ENCODE measurements around the gene UNK.

UNK gene

GRCh38 chr17:75784473-75785015, at the start of gene UNK:
UNK (plus strand) TSS chr17:75784806; CDS start chr17:75784881, 75 bp downstream.
- no peak for TF ChIP-seq GATA3 (IDR thresholded peaks at IDR 0.05; ENCODE audit: low read depth, low read length)
- TF ChIP-seq GATA2 (IDR thresholded peaks at IDR 0.05; ENCODE audit: low read depth, low read length) = no peak; the same call in 1 of the 2 replicates

DNA sequence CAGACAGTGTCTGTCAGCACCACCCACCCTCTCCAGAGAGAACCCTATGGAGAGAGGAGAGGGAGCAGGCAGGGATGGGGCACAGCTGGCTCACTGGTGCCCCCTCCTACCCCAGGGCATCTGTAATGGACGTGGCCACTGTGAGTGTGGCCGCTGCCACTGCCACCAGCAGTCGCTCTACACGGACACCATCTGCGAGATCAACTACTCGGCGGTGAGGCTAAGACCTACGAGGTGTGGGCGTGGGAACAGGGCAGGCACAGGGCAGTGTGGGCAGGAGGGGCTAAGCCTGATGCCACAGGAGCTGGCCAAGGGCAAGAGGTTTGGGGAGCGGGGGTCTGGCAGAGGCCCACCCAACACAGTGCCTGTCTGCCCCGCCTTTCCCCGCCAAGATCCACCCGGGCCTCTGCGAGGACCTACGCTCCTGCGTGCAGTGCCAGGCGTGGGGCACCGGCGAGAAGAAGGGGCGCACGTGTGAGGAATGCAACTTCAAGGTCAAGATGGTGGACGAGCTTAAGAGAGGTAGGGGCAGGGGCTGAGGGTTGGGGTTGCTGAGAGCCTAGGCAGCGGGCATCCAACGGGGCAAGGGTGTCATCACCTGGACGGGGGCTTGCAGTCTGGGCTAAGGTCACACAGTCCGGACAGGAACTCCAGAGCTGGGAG, 48.3 kb upstream of the UNK start:
- TF ChIP-seq GATA2 (IDR thresholded peaks at IDR 0.05; ENCODE audit: low read depth, low read length) (no peak), GATA3 (IDR thresholded peaks at IDR 0.05; ENCODE audit: low read depth, low read length) (no peak)

DNA sequence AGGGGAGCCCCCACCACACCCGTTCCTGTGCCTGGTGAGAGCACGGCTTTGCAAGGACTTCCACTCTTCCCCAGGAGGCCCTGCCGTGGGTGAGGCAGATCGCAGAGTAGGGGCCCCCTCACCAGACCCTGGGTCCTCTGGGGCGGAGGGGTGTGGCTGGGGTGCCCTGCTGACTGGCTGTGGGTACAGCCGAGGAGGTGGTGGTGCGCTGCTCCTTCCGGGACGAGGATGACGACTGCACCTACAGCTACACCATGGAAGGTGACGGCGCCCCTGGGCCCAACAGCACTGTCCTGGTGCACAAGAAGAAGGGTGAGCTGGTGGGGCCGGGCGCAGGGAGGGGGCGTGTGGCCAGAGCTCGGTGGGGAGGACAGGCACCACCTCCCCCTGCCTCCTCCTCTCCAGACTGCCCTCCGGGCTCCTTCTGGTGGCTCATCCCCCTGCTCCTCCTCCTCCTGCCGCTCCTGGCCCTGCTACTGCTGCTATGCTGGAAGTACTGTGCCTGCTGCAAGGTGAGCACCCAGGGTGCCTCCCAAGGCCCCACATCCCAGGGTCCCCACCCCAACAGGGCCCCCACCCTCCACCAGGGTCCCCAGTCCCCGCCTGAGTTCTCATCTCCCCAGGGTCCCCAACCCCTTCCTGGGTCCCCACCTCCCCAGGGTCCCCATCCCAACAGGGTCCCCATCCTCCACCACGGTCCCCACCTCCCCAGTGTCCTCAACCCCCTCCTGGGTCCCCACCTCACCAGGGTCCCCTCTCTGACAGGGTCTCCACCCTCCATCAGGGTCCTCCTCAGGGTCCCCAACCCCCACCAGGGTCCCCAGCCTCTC, 47.3 kb upstream of the UNK start:
- TF ChIP-seq GATA2 (IDR thresholded peaks at IDR 0.05; ENCODE audit: low read depth, low read length) = no peak
- no peak for TF ChIP-seq GATA3 (IDR thresholded peaks at IDR 0.05; ENCODE audit: low read depth, low read length)

DNA sequence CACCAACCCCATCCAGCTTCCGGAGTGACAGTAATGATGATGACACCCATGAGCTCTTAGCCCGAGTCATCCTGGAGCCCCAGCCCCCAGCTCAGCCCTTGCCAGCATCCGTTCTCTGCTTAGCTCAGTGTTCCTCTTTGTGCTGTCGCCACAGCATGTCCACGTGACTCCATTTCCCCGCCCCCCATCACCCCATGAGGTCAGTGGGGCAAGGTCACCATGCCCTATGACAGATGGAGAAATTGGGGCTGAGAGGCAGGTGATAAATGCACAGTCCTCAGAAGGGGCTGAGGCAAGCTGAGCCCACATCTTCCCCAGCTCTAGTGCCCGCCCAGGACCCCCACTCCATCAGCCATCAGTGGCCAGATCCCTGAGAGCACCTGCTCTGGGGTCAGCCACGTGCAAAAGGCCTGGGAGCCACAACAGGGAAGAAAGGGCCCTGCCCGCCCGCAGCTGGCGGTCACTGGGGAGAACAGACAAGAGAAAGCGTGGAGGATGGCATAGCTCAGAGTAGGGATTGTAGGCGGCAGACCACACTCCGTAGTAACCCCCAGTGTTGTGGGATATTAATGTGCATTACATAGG, 46.3 kb upstream of the UNK start:
- TF ChIP-seq GATA3 (IDR thresholded peaks at IDR 0.05; ENCODE audit: low read depth, low read length) = no peak
- TF ChIP-seq GATA2 (IDR thresholded peaks at IDR 0.05; ENCODE audit: low read depth, low read length) = no peak

DNA sequence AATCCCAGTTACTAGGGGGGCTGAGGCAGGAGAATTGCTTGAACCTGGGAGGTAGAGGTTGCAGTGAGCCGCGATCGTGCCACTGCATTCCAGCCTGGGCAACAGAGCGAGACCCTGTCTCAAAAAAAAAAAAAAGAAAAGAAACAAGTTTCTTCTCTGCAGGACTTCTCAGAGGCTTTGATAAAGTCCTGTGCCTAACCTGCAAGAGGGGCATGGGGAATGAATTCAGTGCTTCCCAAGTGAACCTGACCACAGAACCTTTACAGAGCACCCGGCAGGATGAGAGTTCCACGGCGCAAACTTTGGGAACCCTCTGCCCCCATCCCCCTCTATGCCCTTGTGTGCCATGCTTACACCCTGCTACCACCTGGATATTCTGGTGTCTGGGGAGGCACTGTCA, 45.4 kb upstream of the UNK start:
- no peak for TF ChIP-seq GATA2 (IDR thresholded peaks at IDR 0.05; ENCODE audit: low read depth, low read length)
- no peak for TF ChIP-seq GATA3 (IDR thresholded peaks at IDR 0.05; ENCODE audit: low read depth, low read length)

DNA sequence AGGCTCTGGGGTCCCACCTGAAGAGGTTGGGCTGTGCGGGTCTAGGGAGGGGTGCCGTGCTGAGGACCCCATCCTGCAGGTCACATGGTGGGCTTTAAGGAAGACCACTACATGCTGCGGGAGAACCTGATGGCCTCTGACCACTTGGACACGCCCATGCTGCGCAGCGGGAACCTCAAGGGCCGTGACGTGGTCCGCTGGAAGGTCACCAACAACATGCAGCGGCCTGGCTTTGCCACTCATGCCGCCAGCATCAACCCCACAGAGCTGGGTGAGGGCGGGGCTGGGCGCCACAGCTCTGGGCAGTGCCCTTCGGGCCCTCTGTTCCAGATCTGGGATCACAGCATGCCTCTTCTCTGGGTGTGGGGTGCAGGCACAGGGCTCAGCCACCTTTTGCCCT, 44.8 kb upstream of the UNK start:
- no peak for TF ChIP-seq GATA2 (IDR thresholded peaks at IDR 0.05; ENCODE audit: low read depth, low read length)
- TF ChIP-seq GATA3 (IDR thresholded peaks at IDR 0.05; ENCODE audit: low read depth, low read length) = no peak

DNA sequence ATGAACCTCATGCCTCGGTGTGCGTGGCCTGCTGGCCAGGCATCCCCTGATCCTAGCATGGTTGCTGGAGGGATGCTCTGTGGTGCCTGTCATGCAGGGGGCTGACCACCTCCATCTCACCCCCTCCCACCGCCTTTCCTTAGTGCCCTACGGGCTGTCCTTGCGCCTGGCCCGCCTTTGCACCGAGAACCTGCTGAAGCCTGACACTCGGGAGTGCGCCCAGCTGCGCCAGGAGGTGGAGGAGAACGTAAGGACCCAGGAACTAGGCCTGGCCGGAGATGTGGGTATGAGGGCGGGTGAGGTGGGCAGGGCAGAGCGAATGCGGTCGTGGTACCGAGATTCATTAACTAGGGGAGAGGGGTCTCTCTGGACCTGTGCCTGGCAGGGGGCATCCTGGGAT, 44.4 kb upstream of the UNK start:
- TF ChIP-seq GATA3 (IDR thresholded peaks at IDR 0.05; ENCODE audit: low read depth, low read length) = no peak

DNA sequence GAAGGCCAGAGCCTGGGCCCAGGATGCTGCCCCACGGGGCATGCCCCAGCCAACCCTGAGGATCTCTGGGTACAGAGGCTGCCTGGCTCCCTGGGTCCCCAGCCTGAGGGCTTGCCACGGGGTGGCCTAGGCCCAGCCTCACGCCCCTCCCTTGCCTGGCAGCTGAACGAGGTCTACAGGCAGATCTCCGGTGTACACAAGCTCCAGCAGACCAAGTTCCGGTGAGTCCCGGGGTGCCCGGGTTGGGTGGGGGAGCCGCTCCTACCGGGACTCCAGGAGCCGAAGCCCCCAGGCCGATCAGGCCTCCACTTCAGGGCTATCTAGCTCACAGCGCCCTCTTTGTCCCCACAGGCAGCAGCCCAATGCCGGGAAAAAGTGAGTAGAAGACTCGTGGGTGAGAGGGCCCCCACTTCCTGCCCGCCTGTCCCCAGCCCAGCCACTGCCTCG, 44.0 kb upstream of the UNK start:
- TF ChIP-seq GATA3 (IDR thresholded peaks at IDR 0.05; ENCODE audit: low read depth, low read length) (no peak), GATA2 (IDR thresholded peaks at IDR 0.05; ENCODE audit: low read depth, low read length) (no peak)

DNA sequence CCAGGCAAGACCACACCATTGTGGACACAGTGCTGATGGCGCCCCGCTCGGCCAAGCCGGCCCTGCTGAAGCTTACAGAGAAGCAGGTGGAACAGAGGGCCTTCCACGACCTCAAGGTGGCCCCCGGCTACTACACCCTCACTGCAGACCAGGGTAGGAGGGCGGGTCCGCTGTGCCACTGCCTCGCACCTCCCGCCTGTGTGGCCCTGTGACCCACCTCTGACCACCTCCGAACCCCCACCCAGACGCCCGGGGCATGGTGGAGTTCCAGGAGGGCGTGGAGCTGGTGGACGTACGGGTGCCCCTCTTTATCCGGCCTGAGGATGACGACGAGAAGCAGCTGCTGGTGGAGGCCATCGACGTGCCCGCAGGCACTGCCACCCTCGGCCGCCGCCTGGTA, 42.3 kb upstream of the UNK start:
- no peak for TF ChIP-seq GATA3 (IDR thresholded peaks at IDR 0.05; ENCODE audit: low read depth, low read length)
- TF ChIP-seq GATA2 (IDR thresholded peaks at IDR 0.05; ENCODE audit: low read depth, low read length) = no peak

DNA sequence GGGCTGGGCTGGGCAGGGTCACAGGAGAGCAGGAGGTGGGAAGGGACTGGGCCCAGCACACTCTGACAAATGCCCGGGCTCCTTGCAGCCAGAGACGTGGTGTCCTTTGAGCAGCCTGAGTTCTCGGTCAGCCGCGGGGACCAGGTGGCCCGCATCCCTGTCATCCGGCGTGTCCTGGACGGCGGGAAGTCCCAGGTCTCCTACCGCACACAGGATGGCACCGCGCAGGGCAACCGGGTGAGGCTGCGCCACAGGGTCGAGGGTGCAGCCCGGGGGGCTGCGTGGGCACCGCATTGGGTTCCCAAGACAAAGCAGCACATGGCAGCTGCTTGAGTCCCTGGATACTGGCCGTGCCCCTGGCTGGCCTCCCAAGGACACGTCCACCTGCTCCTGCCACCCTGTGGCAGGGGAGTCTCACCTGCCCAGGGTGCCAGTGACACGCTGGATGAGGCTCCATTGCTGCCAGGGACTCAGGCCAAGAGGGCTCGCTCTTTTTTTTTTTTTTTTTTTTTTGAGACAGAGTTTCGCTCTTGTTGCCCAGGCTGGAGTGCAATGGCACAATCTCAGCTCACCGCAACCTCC, 40.9 kb upstream of the UNK start:
- TF ChIP-seq GATA3 (IDR thresholded peaks at IDR 0.05; ENCODE audit: low read depth, low read length) (no peak), GATA2 (IDR thresholded peaks at IDR 0.05; ENCODE audit: low read depth, low read length) (no peak)

DNA sequence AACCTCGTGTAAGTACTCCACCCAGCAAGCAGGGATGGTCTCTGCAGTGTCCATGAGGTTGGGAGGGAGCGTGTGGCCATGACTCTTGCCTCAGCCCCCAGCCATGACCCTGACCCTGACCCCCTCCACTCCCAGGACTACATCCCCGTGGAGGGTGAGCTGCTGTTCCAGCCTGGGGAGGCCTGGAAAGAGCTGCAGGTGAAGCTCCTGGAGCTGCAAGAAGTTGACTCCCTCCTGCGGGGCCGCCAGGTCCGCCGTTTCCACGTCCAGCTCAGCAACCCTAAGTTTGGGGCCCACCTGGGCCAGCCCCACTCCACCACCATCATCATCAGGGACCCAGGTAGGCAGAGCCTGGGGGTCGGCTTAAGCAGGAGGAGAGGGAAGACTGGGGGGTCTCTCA, 35.9 kb upstream of the UNK start:
- TF ChIP-seq GATA3 (IDR thresholded peaks at IDR 0.05; ENCODE audit: low read depth, low read length) (no peak), GATA2 (IDR thresholded peaks at IDR 0.05; ENCODE audit: low read depth, low read length) (no peak)

DNA sequence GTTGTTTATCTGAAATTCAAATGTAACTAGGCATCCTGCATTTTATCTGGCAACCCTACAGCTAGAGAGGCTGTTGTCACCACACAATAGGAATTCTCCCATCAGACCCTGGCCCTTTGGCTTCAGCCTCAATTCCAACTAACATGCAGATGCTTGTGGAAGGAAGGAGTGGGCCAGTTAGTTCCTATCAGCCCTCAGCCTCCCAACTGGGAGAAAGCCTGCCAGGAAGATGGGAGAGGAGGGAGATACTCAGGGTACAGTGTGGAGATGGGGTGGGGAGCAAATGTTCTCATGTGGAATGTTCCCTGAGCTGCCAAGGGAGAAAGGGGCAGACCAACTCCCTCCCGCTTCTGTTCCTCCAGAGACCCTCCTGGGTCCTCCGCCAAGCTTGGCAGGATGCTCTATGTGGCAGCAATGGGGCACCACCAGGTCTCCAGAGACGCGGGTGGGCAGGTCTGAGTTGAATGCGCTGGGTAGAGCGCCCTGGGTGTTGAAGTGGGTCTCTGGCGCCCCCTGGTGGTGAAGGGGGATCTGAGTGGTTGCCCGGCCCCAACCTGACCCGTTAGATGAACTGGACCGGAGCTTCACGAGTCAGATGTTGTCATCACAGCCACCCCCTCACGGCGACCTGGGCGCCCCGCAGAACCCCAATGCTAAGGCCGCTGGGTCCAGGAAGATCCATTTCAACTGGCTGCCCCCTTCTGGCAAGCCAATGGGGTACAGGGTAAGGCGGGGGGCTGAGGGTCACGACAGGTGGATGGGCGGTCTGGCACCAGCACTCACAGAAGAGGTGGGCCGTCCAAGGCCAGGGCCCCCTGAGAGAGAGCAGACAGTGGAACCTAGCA, 34.8 kb upstream of the UNK start:
- TF ChIP-seq GATA3 (IDR thresholded peaks at IDR 0.05; ENCODE audit: low read depth, low read length) (no peak), GATA2 (IDR thresholded peaks at IDR 0.05; ENCODE audit: low read depth, low read length) (no peak)

DNA sequence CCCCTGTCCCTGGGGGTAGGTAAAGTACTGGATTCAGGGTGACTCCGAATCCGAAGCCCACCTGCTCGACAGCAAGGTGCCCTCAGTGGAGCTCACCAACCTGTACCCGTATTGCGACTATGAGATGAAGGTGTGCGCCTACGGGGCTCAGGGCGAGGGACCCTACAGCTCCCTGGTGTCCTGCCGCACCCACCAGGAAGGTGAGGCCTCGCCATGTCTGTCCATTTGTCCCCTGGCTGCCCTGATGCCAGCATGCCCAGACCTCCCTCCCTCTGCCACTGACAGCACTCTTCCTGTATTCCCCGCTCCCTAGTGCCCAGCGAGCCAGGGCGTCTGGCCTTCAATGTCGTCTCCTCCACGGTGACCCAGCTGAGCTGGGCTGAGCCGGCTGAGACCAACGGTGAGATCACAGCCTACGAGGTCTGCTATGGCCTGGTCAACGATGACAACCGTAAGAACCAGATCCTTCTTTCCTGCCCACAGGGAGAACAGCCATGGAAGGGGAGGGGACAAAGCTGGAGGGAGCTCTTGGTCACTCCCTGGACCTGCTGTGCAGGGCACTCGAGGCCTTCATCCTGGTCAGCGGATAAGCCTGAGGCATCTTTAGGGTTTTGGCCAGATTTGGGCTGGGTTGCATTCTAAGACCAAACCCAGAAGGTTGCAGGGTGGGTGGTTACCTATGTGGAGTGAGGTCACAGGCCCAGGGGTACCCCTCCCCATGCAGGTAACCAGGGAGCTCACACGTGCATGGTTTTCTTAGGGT, 33.8 kb upstream of the UNK start:
- no peak for TF ChIP-seq GATA2 (IDR thresholded peaks at IDR 0.05; ENCODE audit: low read depth, low read length)

All from SH-SY5Y (cell line).